BJ (cell line): ENCODE results near the gene DPM1. TPM values are rescaled to one million over a fixed set of nuclear protein-coding genes. Genes with fewer than 3 reads are reported as not detected.

Experiments
- CTCF ChIA-PET: fragments of 350-600 bp; formaldehyde crosslinking; extraction: SDS; loops from one replicate; lab custom pipeline; 2021; ENCODE audit warnings: antibody characterized with exemption, inconsistent platforms; lab: Yijun Ruan, JAX
- POLR2A ChIA-PET: fragments of 300-600 bp; sonication (Branson Sonifier 250); formaldehyde crosslinking; extraction: SDS; loops from one replicate; lab custom pipeline; 2021; ENCODE audit warnings: antibody characterized with exemption; lab: Charles Lee
- DNase-seq: peaks from one replicate; pipeline ENCODE4 v3.0.0-alpha.2; 2011; ENCODE audit warnings: low read depth
- H3K27me3 ChIP-seq: 2 replicates; pipeline ENCODE4 v1.6.0; 2011; ENCODE audit warnings: low read length; ENCODE audit not compliant: control insufficient read depth, insufficient read depth
- H3K36me3 ChIP-seq: 2 replicates; pipeline ENCODE4 v1.5.1; 2011; ENCODE audit warnings: low read length; ENCODE audit not compliant: control insufficient read depth, insufficient read depth
- H3K4me3 ChIP-seq: 2 replicates; pipeline ENCODE4 v1.5.1; 2011; ENCODE audit warnings: low read depth, mild to moderate bottlenecking, control low read depth, low read length
- CTCF ChIP-seq: IDR thresholded peaks from 2 replicates; pipeline ENCODE4 v1.5.1; 2011; ENCODE audit warnings: low read depth, mild to moderate bottlenecking, control low read depth, inconsistent platforms, low read length, moderate library complexity; ENCODE audit not compliant: insufficient read depth
- polyA plus RNA-seq: library from polyadenylated mRNA; depleted of rRNA; stranded (reverse); fragments of >200 nt; gene quantifications from 2 replicates; pipeline ENCODE4 v1.2.3, GENCODE V29; 2011

DPM1 gene
- polyA plus RNA-seq, 1 experiment = 35.4 TPM

- POLR2A ChIA-PET = no interaction called here
- CTCF ChIA-PET = interaction anchor here (1.9 to 2.4 kb wide), 2 partner anchors 34 to 101 kb away, joined by 6 to 11 read pairs; partner anchors contain the start of gene BCAS4
- Histone ChIP-seq H3K27me3 (no peaks in the 10 kb centered on the region), H3K36me3 (peaks cover 27% of the 10 kb centered on the region), H3K4me3 (no peak overlapping the region)
- TF ChIP-seq CTCF = no peak
- DNase-seq = no peak
Measured at GRCh38 chr20:50895111-50895830, 63.1 kb downstream of the DPM1 start.

- no peak overlapping the region for H3K4me3 ChIP-seq
- TF ChIP-seq CTCF = no peak
- CTCF ChIA-PET = interaction anchor here (1.4 kb wide), 1 partner anchor 36 kb away, joined by 3 read pairs; no protein-coding TSS in a partner anchor
- POLR2A ChIA-PET = no interaction called here
- peaks cover 27% of the 10 kb centered on the region for H3K36me3 ChIP-seq
- no peak for DNase-seq
- no peaks in the 10 kb centered on the region for H3K27me3 ChIP-seq
Measured at GRCh38 chr20:50893620-50894019, 64.7 kb downstream of the DPM1 start.

- Histone ChIP-seq H3K4me3 (no peak overlapping the region), H3K27me3 (no peaks in the 10 kb centered on the region), H3K36me3 (peaks cover 19% of the 10 kb centered on the region)
- ChIA-PET POLR2A (interaction anchor here (0.6 kb wide), 1 partner anchor 73 kb away, joined by 9 read pairs; no protein-coding TSS in a partner anchor), CTCF (interaction anchor here (0.8 to 2.0 kb wide), 5 partner anchors 9 to 98 kb away, joined by 3 to 5 read pairs (median 3); partner anchors contain the start of gene BCAS4)
- DNase-seq = no peak
- TF ChIP-seq CTCF = no peak
Measured at GRCh38 chr20:50892394-50892793, 65.9 kb downstream of the DPM1 start.

GRCh38 chr20:50891138-50891537, 67.2 kb downstream of the DPM1 start:
- CTCF ChIA-PET = interaction anchor here (1.1 to 2.0 kb wide), 6 partner anchors 9 to 97 kb away, joined by 3 to 6 read pairs (median 4); partner anchors contain the start of gene BCAS4
- DNase-seq = no peak
- no peak for TF ChIP-seq CTCF
- Histone ChIP-seq H3K36me3 (peaks cover 17% of the 10 kb centered on the region), H3K27me3 (no peaks in the 10 kb centered on the region), H3K4me3 (no peak overlapping the region)
- POLR2A ChIA-PET = no interaction called here

- peaks cover 6% of the 10 kb centered on the region for H3K36me3 ChIP-seq
- CTCF ChIA-PET = interaction anchor here (1.4 to 2.1 kb wide), 2 partner anchors 39 to 42 kb away, joined by 3 to 7 read pairs; no protein-coding TSS in a partner anchor
Measured at GRCh38 chr20:50887576-50887975, 70.8 kb downstream of the DPM1 start.

More at GRCh38 chr20:50887576-50887975, 70.8 kb downstream of the DPM1 start:
- Histone ChIP-seq H3K4me3 (no peak overlapping the region), H3K27me3 (no peaks in the 10 kb centered on the region)
- POLR2A ChIA-PET = no interaction called here
- TF ChIP-seq CTCF = no peak
- DNase-seq = no peak
